GM19035 (cell line): ENCODE measurements around the gene SCMH1.

Experiments used
- ATAC-seq: cut with Tn5 transposase; IDR thresholded peaks from one replicate; pipeline ENCODE4 v1.9.1; 2021; ENCODE audit not compliant: unreplicated experiment

Gene SCMH1

DNA sequence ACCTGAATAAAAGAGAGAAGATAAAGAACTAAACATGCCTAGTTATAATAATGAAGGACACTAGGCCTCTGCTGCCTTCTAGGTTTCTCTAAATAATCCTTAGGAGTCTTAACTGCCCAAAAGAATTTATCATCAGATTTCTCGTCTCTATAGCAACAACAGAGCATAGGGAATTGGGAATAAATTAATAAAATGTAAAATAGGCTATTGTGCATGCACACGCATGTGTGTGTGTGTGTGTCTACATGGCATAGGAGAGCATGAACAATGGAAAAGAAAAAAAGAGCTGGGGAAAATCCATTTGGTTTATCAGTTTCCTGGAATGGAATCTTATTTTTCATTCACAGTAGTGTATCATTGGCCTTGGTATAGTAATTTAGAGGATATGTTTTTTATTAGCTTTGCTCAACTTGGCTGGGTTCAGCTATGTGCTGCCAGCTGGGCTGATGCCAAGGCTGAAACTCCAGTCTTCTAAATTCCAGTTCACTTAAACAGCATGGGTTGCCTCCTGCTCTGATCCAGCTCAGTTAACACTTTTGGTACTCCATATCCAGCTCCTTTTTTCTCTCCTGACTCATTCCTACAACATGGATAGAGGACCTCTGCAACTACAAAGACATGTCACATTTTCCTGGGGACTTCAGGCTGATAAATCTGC, 140.0 kb downstream of the SCMH1 start:
- no peak for ATAC-seq

DNA sequence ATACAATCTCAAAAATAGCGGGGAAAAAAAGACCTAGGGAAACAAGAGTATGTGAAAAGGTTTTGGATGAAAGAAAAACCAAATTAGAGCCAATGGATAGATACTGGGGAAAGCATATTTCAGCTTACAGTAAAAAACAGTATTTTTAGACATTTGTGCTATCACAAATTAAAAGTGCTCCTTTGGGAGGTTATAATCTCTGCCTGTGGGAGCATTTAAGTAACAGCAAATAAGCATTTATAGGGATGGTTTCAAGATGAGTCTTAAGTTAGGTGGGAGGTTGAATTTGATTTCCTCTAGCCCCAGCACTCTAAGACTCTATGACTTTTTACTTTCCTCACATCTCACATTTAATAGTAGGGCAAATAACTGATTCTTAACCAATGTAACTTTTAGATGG, 141.0 kb downstream of the SCMH1 start:
- ATAC-seq, result no peak

DNA sequence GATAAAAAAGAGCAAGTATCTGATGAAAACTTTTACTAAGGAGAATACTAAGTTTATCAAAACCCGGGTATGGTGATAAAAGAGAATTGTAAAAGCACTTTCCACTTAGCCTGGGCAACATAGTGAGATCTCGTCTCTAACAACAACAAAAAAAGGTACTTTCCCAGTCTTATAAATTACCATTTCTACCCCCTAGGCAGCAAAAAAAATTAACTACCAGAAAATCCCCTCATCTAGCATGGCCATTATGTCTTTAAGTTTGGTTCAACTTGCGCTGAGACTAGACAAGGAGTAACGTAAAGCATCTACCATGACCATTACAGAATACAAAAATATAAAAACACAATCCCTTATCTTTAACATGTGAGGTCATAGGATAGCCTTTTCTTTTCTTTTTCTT, 141.9 kb downstream of the SCMH1 start:
- no peak for ATAC-seq

DNA sequence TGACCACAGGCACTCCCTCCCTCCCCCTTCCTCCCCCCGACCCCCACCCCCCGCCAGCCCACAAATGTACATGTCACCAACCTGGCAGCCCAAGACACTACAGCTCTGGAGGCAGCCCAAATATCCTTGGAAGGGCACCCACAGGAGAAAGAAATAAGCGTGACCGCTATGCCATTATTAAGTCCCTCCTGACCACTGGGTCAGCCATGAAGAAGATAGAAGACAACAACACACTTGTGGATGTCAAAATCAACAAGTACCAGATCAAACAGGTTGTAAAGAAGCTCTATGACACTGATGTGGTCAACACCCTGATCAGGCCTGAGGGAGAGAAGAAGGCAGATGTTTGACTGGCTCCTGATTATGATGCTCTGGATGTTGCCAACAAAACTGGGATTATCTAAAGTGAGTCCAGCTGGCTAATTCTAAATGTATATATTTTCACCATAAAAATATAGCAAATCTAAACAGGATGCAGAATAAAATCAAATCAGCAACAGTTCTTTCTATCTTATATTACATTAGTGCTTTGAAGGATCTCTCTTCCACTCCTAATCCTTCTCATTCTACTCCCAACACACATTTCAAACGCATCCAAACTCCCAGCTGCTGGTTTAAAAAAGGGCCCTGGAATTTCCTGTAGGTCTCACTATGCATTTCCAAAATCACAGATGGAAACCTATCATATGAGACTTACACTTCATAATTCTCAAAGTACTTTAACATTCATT, 143.2 kb downstream of the SCMH1 start:
- ATAC-seq, result no peak

DNA sequence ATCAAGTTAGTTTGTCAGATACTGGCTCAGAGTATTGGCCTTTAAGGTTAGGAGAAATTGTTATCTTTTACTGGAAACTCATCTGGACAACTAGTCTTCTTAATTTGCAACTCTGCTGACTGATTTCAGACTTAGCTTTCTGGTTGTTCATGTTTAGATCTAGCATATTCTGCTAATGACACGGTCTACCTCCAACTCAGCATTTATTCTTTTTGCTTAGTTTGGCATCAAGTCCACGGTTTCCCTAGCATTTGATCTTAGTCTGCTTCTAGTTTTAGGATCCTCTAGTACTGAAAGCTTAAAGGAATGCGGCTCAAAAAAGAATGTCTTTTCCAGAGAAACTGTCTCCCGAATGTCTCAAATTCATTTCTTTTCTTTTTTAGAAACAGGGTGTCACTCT, 145.0 kb downstream of the SCMH1 start:
- ATAC-seq, result no peak

DNA sequence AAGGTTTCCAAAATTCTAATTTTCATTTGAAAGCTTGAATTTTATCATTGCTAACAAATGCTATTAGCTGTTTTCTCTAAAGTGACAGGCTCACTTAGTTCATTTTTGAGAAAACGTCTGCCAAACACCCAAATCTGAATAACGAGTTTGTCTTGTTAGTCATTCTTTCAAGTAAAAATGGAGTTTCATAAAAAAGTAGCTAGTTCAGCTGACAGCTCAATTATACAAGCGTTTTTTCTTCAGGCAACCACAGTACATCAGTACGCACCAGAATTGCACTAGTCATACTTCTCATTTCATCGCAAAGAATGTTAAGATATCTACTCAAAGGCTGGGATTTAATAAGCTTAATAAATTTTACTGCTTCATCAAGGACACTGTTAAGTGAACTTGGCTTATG, 148.3 kb downstream of the SCMH1 start:
- ATAC-seq, result no peak

DNA sequence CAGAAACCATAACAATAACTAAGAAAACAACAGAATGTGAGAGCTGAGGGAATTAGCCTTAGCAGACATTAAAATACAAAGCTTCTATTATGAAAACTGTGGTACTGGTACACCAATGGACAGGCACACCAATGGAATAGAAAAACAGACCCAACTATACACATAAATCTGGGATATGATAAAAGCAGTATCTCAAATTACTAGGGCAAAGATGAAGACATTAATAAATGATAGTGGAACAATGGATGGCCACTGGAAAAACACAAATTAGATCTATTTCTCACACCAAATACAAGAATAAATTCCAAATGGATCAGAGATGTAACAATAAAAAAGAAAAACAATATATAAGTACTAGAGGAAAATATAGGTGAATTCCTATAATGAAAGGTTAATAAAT, 155.2 kb downstream of the SCMH1 start:
- ATAC-seq, result no peak

DNA sequence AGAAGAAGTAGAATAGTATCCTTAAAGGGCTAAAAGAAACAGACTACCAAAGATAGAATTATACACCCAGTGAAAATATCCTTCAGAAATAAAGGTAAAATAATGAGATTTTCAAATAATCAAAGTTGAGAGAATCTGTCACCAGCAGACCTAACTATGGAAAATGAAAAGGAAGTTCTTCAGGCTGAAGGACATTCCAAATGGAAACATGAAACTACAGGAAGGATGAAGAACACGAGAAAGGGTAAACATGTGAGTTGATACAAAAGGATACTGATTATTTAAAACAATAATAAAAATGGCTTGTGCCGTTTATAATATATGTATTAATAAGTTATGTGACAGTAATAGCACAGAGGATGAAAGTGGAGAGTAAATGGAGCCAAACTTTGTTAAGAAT, 163.5 kb downstream of the SCMH1 start:
- no peak for ATAC-seq

DNA sequence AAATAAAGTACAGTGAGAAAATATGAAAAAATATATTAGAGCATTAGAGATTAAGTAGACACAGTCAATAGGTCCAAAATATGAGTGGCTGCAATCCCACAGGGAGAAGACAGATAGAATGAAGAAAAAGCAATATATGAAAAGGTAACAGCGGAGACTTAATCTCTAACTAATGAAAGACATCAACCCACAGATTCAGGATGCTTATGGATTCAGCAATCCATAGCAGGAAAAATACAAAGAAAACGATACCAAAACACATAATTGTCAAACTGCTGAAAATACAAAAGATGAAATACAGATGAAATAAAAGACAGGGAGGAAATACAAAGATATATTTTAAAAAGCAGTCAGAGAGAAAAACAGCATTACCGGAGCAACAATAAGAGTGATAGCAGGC, 163.9 kb downstream of the SCMH1 start:
- no peak for ATAC-seq

DNA sequence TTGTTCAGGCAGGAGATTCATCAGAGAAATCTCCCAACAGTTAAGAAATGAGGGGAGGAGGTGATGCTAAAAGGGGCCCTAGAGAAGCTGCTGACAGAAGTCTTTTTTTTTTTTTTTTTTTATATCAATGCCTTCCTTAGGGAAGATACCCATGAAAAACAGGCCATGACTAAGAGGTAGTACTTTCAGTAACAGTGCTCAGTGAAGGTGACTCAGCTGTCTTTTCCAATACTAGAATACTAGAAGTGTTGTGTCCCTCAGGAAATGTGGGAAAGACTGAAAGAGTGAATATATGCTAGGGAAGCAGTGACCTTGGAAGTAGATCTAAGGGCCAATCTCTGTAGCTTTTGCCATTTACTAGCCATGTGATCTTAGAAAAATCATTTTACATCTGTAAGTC, 168.1 kb downstream of the SCMH1 start:
- no peak for ATAC-seq

DNA sequence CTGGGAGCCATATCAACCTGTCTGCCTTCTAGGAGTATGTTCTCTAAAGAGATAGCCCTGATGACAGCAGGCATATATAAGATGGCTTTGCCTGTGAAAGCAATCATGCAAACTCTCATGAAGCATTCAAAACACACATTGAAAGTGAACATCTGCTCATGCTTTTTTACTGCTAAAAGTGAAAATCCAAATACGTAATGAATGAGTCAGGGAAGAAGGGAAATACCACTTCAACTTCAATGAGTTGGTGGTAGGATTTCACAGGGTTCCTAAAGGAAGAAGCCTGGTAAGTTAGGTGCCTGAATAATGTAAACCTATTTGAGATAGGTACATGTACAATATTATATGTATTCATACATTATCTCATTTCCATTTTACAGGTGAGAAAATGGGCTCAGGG, 170.1 kb downstream of the SCMH1 start:
- no peak for ATAC-seq

DNA sequence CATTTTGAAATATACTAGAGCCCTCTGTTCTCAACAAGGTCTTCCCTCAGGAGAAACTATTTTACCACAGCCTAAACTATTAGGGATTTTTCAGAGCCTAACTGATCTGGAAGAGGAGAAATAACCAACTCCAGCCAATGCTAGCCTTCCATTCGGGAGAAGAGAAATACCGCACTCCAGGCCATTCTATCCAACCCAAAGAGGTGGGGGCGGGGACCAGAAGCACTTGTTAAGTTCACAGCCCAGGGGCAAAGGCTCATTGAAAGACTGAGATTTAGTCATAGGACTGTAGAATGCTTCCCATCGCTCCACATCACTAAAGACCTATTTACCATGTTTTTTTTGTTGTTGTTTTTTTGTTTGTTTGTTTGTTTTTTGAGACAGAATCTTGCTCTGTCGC, 185.2 kb downstream of the SCMH1 start:
- no peak for ATAC-seq

DNA sequence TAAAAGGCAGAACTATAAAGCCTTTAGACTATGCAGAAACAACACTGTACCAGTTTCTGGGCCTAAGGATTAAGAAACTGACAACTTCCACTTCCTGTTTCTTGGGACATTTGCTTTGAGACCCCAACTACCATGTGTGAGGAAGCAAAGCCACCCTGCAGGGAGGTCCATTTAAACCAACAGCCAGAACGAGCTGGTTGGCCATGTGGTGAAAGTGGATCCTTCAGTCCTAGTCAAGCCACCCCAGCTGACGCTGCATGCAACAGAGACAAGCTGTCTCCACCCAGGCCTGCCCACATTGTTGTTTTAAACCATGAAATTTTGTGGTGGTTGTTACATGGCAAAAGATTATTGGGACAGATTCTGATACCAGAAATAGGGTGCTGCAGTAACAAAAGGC, 188.8 kb downstream of the SCMH1 start:
- no peak for ATAC-seq

DNA sequence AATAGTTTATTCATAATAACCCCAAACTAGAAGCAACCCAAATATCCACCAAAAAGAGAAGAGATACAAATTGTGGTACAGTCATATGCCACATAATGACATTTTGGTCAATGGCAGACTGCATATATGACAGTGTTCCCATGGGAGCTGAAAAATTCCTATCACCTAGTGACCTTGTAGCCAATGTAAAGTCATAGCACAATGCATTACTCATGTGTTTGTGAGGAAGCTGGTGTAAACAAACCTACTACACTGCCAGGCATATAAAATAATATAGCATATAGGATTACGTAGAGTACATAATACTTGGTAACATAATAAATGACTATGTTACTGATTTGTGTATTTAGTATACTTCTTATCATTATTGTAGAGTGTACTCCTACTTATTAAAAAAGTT, 191.1 kb downstream of the SCMH1 start:
- no peak for ATAC-seq

DNA sequence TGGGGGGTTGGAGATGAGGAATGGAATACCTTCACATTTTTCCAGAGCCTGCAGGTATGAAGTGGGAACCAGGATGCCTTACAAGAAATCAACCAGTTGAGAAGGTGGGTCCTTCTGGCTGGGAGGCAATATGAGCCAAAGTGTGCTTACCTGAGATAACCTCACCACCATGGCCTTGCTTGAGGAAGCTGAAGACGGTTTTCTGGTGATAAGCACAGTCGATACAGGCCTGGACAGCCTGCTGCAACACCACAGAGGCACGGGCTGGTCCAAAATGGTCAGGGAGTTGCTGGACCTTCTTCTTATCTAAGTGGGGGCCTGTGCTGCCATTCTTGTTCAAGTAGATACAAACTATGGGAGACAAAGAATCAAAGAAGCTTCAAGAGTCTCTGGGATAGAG, 193.6 kb downstream of the SCMH1 start:
- no peak for ATAC-seq

DNA sequence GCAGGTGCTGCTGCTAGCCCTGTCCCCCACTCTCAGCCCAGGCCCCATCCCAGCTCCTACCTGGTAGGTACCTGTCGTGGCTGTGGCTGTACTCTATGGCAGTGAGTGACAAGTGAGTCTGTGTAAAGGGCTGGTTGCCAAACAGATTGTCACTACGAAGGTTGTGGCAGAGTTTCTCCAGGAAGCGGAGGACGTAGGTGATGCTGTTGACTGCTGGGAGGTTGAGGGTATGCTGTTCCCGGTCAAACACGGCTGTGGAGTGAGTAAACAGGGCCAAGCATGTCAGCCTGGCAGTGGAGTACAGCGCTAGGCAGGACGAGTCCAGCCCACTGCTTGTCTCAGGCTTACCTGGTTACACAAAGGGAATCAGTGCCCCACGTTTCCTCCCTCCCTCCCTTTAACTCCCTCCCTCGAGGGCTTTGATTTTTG, 195.7 kb downstream of the SCMH1 start:
- ATAC-seq, result no peak

DNA sequence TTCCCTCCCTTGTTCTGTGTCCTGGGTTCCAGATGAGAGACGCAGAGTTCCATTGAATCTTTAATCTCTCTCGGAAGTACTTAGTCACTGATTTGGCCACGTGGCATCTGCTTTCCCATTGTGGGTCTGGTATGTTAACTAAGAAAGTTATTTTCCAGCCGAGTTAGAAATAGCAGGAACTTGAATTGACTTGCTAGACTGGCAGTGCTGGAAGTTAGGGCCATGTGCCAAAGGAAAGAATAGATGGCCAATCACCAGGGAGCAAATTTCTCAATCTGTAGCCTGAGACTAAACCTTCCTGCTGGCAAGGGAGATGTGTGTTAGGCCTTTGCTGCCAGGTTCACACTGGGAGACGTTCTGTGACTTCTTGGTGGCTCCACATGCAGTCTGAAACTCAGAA, 196.4 kb downstream of the SCMH1 start:
- no peak for ATAC-seq

DNA sequence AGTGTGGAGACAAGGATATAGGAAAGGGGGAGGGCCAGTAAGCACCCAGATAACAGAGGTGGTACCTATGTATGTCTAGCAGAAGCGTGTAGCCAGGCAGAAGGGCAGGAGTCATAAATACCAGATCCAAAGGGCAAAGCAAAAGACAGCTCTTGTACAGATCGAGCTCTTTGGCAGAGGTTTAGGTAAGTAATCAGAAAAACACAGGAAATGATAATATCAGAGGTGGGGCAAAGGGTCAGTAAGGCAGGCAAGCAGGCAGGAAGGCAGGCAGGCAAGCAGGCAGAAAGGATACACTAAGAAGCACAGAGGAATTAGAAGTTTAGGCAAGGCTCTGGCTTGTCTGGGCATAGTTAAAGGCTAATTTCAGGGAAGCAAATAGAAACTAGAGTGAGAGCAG, 197.9 kb downstream of the SCMH1 start:
- ATAC-seq, result no peak

DNA sequence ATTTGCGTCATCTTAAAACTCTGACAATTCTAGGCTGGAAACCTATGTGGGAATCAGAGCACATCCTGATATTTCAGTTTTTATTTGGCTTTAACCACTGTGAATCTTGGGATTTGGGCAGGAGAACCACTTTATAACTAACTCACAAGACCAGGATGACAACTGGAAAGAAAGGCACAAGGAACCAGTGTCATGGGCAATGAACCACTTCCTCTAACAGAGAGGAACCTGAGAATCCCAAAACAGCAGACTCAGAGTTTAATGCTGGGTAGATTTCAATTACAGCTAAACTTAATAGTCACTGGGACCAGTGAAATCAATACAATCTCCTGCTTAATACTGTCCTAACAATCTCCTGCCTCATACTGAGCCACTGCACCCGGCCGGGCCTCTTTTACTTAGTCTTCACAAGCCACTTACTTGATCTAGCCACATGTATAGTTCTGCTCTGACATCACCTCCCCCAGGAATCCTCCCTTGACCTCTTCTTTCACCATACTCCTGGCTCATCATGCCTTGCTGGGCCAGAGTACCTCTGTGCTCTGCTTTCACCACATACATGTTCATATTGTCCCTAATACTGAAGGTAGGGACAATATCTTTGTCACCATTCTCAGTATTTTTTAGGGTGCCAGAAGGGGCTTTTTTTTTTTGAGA, 200.4 kb downstream of the SCMH1 start:
- no peak for ATAC-seq

DNA sequence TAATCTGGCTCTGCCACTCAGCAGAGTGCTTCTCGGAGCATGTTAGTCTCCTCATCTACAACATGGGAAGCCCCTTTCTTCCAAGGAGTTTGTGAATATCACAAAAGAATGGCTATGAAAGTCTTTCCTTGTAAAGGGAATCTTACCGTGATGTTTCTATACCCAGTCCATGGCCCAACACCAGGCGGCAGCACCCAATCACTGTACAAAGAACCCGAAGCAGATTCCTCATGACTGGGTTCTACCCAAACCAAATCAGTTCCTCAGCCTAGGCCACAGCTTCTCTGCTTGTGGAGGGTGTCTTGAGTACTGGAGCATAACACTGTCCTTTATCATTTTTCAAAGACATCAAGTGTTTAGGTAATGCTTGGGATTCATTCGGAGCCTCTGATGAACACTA, 204.0 kb downstream of the SCMH1 start:
- ATAC-seq, result no peak

DNA sequence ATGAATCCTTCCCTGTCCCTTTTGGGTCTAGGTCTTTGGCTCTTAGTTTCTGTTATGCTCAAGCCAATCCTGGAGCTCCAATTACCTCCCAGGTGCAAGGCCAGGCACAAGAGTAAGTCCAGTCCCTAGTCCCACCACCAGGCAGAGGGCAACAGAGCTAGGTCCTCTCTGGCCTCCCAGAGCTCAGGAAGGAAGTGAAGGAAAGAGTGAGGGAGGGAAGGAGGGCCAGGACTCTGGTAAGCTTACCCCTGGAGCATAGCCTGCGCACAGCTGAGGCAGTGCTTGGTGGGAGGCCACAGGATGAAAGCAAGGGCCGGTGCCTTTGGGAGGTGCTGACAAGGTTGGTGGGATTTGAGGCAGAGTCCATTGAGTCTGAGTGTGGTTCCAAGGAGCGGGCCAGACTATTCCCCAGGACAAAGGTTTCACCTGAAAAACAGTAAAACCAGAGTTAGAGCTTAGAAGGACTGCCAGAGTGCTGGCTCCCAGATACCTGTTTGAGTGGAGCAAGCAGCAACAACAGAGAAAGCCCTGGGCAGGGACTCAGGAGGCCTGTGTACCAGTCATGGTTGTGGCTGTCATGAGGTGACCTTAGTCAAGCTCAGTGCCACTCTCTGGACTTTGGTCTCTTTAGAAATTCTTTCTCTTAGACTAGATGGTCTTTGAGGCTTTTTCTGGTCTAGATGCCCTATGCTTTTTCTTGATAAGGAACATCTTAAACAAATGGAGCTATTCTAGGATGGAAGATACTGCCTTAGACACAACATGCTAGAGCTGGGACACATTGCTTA, 204.8 kb downstream of the SCMH1 start:
- no peak for ATAC-seq

DNA sequence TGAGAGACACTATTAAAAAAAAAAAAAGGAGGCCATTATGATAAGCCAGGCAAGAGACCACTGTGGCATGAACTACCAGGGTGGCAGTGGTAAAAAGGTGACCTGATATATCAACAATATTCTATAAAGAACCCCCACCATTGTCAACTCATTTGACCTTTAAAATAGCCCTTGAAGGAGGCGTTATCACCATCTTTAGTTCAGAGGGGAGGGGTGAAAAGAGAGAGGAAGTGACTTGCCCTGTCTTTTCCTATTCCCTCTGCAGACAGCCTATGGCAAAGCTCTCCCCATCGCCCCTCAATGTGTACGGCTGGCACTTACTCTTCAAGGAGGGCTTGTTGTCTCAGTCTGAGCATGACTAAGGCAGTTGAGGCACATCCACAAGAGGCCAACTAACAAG, 208.8 kb downstream of the SCMH1 start:
- no peak for ATAC-seq
